ENCODE results near the gene ARHGEF1. TPM values are rescaled to one million over a fixed set of nuclear protein-coding genes. Genes with fewer than 3 reads are reported as not detected.
A peak's percentile ranks its signal among the peaks of the same experiment; 100 is the strongest.

Gene ARHGEF1
- total RNA-seq, 1 experiment from 2014 or later: 40.7 TPM

DNA sequence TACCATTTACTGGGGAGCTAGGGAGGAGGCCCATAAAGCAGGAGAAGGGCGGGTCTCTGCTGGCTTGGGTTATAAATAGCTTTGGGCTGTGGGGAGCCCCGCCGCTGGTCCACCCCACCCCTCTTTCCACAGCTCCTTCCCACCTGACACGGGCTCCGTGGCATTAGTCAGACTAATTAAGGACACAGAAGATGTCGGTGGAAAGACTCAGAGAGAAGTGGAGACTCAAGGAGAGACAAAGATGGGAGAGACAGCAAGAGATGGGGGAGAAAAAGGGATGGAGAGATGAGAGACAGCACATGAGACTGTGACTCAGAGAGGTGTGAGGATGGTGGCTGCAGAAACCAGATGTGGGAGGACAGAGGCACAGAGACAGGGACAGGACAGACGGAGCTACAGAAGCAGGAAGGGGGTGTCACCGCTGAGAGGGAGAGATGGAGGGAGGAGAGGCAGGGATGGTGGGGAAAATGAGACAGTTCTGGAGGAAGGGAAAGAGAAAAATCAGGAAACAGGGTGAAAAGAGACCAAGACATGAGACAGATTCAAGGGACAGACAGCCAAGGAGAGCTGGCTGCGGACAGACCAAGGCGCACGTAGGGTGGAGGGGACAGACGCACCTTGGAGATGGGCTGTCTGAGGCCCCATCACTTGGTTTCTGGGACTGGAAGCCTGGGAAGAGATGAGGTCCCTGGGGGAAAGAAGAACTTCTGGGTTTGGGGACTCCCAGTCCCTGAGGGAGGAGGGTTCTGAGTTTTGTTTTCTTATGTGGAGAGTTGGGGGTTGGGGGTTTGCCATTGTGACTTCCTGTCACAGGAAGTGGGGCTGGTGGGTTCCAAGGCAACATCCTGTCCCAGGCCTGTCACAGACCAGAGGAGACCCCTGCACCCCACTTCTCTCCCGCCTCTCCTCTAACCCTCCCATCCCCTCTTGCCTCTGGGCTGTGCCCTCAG lies 4.1 kb downstream of the ARHGEF1 start:
- H3K36me3 ChIP-seq (replicated peaks; ENCODE audit: control insufficient read depth, insufficient read depth, low read length): peaks cover 4% of the 10 kb centered on the region
- H3K27me3 ChIP-seq (ENCODE audit: control insufficient read depth, insufficient read depth, low read length): peaks cover 2% of the 10 kb centered on the region; the same call in 1 of the 2 replicates
- no peak overlapping the region for H3K4me3 ChIP-seq (ENCODE audit: insufficient read depth, low read depth, low read length)
- DNase-seq: no peak

- peak; percentile 92 for DNase-seq
- Histone ChIP-seq H3K27me3 (ENCODE audit: control insufficient read depth, insufficient read depth, low read length) (no peaks in the 10 kb centered on the region), H3K36me3 (replicated peaks; ENCODE audit: control insufficient read depth, insufficient read depth, low read length) (peaks cover 4% of the 10 kb centered on the region), H3K4me3 (ENCODE audit: insufficient read depth, low read depth, low read length) (no peak overlapping the region)
Measured at GRCh38 chr19:41887711-41888382, 4.9 kb downstream of the ARHGEF1 start.

DNA sequence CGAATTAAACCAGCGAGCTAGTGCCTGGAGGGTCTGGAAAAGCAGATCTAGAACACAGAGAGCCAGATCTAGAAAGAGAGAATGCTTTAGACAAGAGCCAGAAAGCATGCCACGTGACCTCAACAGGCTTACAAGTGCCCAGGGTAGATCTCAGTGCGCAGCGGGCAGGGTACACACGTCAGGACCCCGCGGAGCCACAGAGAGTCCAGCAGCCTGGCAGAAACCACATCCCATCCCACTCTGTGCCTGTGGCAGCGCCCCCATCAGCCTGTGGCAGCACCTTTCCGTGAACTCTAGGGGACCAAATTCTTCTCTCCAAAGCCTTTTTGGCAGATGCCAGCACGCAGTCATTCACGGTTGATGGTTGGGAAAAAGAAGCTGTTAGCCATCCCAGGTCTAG lies 5.9 kb downstream of the ARHGEF1 start:
- H3K36me3 ChIP-seq (replicated peaks; ENCODE audit: control insufficient read depth, insufficient read depth, low read length): peaks cover 4% of the 10 kb centered on the region
- no peaks in the 10 kb centered on the region for H3K27me3 ChIP-seq (ENCODE audit: control insufficient read depth, insufficient read depth, low read length)
- no peak overlapping the region for H3K4me3 ChIP-seq (ENCODE audit: insufficient read depth, low read depth, low read length)
- no peak for DNase-seq

GRCh38 chr19:41889896-41890295 lies 6.9 kb downstream of the ARHGEF1 start:
- H3K4me3 ChIP-seq (ENCODE audit: insufficient read depth, low read depth, low read length): no peak overlapping the region
- peaks cover 4% of the 10 kb centered on the region for H3K36me3 ChIP-seq (replicated peaks; ENCODE audit: control insufficient read depth, insufficient read depth, low read length)
- no peak for DNase-seq
- no peaks in the 10 kb centered on the region for H3K27me3 ChIP-seq (ENCODE audit: control insufficient read depth, insufficient read depth, low read length)

DNA sequence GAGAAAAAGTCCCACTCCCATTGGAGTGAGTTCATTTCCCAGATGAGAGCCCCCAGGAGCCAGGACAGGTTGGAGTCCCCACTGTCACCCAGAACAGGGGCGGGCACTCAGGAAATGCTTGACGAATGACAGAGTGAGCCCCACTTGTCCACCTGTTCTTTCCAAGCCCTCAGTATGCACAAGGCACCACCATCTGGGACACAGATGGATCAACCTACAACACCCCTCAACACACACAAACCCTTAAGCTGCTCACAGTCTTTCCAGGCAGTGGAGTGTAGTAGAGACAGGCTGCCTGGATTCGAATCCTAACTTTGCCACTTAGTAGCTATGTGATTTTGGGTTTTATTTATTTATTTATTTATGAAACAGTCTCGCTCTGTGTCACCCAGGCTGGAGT lies 8.0 kb downstream of the ARHGEF1 start:
- H3K36me3 ChIP-seq (replicated peaks; ENCODE audit: control insufficient read depth, insufficient read depth, low read length): peaks cover 6% of the 10 kb centered on the region
- no peak overlapping the region for H3K4me3 ChIP-seq (ENCODE audit: insufficient read depth, low read depth, low read length)
- no peaks in the 10 kb centered on the region for H3K27me3 ChIP-seq (ENCODE audit: control insufficient read depth, insufficient read depth, low read length)
- DNase-seq: no peak

GRCh38 chr19:41892173-41892902 lies 9.4 kb downstream of the ARHGEF1 start:
- no peak overlapping the region for H3K4me3 ChIP-seq (ENCODE audit: insufficient read depth, low read depth, low read length)
- H3K36me3 ChIP-seq (replicated peaks; ENCODE audit: control insufficient read depth, insufficient read depth, low read length): peaks cover 6% of the 10 kb centered on the region
- H3K27me3 ChIP-seq (ENCODE audit: control insufficient read depth, insufficient read depth, low read length): no peaks in the 10 kb centered on the region
- DNase-seq: no peak

- peak; percentile 92 for DNase-seq
- peaks cover 6% of the 10 kb centered on the region for H3K36me3 ChIP-seq (replicated peaks; ENCODE audit: control insufficient read depth, insufficient read depth, low read length)
- no peak overlapping the region for H3K4me3 ChIP-seq (ENCODE audit: insufficient read depth, low read depth, low read length)
- no peaks in the 10 kb centered on the region for H3K27me3 ChIP-seq (ENCODE audit: control insufficient read depth, insufficient read depth, low read length)
Measured at GRCh38 chr19:41893899-41894298, 10.9 kb downstream of the ARHGEF1 start.

GRCh38 chr19:41894350-41894749 lies 11.4 kb downstream of the ARHGEF1 start:
- Histone ChIP-seq H3K4me3 (ENCODE audit: insufficient read depth, low read depth, low read length) (no peak overlapping the region), H3K36me3 (replicated peaks; ENCODE audit: control insufficient read depth, insufficient read depth, low read length) (peaks cover 4% of the 10 kb centered on the region), H3K27me3 (ENCODE audit: control insufficient read depth, insufficient read depth, low read length) (no peaks in the 10 kb centered on the region)
- DNase-seq: no peak

DNA sequence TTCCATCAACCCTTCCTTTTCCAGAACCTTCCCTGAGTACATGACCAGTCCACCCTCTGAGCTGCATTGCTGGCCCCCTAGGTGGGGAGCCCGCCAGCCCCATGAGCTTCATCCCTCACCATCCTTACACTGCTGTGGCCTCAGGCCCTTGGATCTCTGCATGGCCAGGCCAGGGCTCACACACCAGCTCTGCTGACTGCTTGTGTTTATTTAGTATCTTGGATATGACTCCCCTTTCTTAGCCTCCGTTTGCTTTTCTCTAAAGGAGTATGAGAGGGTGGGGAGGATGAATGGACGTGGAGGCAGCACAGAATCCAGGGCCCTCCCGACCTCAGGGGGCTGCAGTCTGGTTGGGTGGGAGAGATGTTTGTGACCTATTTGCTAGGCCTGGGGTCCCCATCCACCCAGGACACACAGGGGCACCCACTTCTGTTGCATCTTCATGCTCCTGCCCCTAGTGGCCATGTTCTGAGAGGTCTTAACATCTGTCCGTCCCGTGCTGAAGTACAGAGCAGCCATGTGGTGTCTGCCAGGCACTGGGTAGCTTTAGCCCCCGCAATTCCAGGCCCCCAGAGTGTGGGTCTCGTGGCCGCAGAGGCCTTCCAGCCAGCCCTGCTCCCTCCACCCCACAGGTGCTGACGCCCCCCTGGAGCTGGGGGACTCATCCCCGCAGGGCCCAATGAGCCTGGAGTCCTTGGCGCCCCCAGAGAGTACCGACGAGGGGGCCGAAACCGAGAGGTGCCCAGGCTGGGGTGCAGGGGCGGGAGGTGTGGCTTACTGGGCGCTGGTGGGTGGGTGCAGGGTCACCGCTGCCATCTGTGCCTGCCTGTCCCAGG lies 13.0 kb downstream of the ARHGEF1 start:
- peaks cover 9% of the 10 kb centered on the region for H3K36me3 ChIP-seq (replicated peaks; ENCODE audit: control insufficient read depth, insufficient read depth, low read length)

DNA sequence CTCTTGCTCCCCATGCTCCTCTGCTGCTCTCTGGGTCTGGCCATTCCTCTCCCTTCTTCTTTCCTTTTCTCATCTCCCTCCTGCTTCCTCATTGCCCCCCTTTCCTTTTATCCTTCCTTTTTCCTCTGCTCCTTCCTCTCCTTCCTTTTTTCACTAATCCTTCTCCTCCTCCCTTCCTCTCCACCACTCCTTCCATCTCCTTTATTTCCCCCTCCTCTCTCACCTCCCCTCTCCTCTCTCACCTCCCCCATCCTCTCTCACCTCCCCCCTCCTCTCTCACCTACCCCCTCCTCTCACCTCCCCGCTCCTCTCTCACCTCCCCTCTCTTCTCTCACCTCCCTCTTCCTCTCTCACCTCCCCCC lies 13.6 kb downstream of the ARHGEF1 start:
- peaks cover 10% of the 10 kb centered on the region for H3K36me3 ChIP-seq (replicated peaks; ENCODE audit: control insufficient read depth, insufficient read depth, low read length)
- no peak for DNase-seq
- no peaks in the 10 kb centered on the region for H3K27me3 ChIP-seq (ENCODE audit: control insufficient read depth, insufficient read depth, low read length)
- no peak overlapping the region for H3K4me3 ChIP-seq (ENCODE audit: insufficient read depth, low read depth, low read length)

More for the DNA sequence above, 13.0 kb downstream of the ARHGEF1 start:
- no peak overlapping the region for H3K4me3 ChIP-seq (ENCODE audit: insufficient read depth, low read depth, low read length)
- DNase-seq: peak; percentile 77
- H3K27me3 ChIP-seq (ENCODE audit: control insufficient read depth, insufficient read depth, low read length): no peaks in the 10 kb centered on the region

DNA sequence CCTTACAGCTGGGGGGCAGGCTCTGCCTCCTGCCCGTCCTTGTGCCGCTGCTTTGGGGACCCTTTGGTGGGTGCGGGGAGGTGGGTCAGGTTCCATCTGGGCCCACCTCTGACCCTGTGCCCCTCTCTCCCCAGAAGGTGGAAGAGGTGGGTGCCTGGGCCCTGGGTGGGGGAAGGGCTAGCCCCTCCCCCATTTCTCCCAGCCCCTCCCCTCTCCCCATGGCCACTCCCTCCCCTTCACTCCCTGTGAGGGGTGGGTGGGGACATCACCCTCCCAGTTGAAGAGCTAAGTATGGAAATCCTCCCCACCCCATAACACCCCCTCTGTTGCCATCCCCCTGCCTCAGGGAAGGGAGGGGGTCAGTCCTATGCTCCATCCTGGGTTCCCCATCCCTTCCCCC lies 14.2 kb downstream of the ARHGEF1 start:
- Histone ChIP-seq H3K4me3 (ENCODE audit: insufficient read depth, low read depth, low read length) (no peak overlapping the region), H3K27me3 (ENCODE audit: control insufficient read depth, insufficient read depth, low read length) (no peaks in the 10 kb centered on the region), H3K36me3 (replicated peaks; ENCODE audit: control insufficient read depth, insufficient read depth, low read length) (peaks cover 12% of the 10 kb centered on the region)
- peak; percentile 79 for DNase-seq

GRCh38 chr19:41897820-41898219 lies 14.8 kb downstream of the ARHGEF1 start:
- no peak for DNase-seq
- Histone ChIP-seq H3K36me3 (replicated peaks; ENCODE audit: control insufficient read depth, insufficient read depth, low read length) (peaks cover 14% of the 10 kb centered on the region), H3K4me3 (ENCODE audit: insufficient read depth, low read depth, low read length) (no peak overlapping the region), H3K27me3 (ENCODE audit: control insufficient read depth, insufficient read depth, low read length) (no peaks in the 10 kb centered on the region)

DNA sequence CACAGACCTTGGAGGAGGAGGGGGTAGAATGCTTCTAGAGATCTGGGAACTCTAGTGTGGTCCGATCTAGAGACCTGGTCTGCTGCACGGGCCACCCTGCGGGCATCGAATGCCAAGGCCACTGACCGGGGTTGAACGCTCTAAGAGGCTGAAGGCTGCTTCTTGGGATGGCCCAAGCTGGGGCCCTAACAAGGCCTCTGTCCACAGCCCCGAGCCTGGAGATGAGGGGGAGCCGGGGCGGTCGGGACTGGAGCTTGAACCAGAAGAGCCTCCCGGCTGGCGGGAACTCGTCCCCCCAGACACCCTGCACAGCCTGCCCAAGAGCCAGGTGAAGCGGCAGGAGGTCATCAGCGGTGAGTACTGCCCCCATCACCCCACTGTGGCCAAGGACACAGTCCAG lies 15.3 kb downstream of the ARHGEF1 start:
- Histone ChIP-seq H3K27me3 (ENCODE audit: control insufficient read depth, insufficient read depth, low read length) (no peaks in the 10 kb centered on the region), H3K36me3 (replicated peaks; ENCODE audit: control insufficient read depth, insufficient read depth, low read length) (peaks cover 18% of the 10 kb centered on the region), H3K4me3 (ENCODE audit: insufficient read depth, low read depth, low read length) (no peak overlapping the region)
- no peak for DNase-seq
